ENCODE data around the gene PGM5.

- TF ChIP-seq CTCF (IDR thresholded peaks at IDR 0.05; ENCODE audit: low read depth, low read length) (no peak), MYC (IDR thresholded peaks at IDR 0.05; ENCODE audit: low read depth, low read length) (no peak)
Measured at GRCh38 chr9:68426755-68427154, 70.3 kb downstream of the PGM5 start.
